Fibroblast of mammary gland (primary cell): ENCODE measurements around the gene CRADD.

ENCODE experiments used
- DNase-seq: peaks from one replicate; pipeline ENCODE4 v3.0.0-alpha.2; 2010; ENCODE audit warnings: low read depth
- H3K4me3 ChIP-seq: 2 replicates; pipeline ENCODE4 v1.5.1; 2011; ENCODE audit warnings: low read depth, mild to moderate bottlenecking, low read length, moderate library complexity; ENCODE audit not compliant: control insufficient read depth
- CTCF ChIP-seq: conservative IDR thresholded peaks from 2 replicates; pipeline ENCODE4 v1.5.1; 2011; ENCODE audit warnings: low read depth, low read length, inconsistent platforms; ENCODE audit not compliant: control insufficient read depth, insufficient read depth

Gene CRADD

GRCh38 chr12:93743229-93743998 lies 66.2 kb downstream of the CRADD start:
- no peak for DNase-seq
- H3K4me3 ChIP-seq = no peak overlapping the region
- no peak for TF ChIP-seq CTCF

- H3K4me3 ChIP-seq = no peak overlapping the region
- DNase-seq = no peak
- TF ChIP-seq CTCF = no peak
Observed at GRCh38 chr12:93743999-93744689, 67.0 kb downstream of the CRADD start.

- DNase-seq = no peak
- no peak for TF ChIP-seq CTCF
- no peak overlapping the region for H3K4me3 ChIP-seq
Observed at GRCh38 chr12:93745286-93745685, 68.1 kb downstream of the CRADD start.

GRCh38 chr12:93746572-93747168 lies 69.5 kb downstream of the CRADD start:
- DNase-seq = peak; percentile 44
- no peak for TF ChIP-seq CTCF
- H3K4me3 ChIP-seq = no peak overlapping the region

- H3K4me3 ChIP-seq = no peak overlapping the region
- no peak for TF ChIP-seq CTCF
- DNase-seq = no peak
Observed at GRCh38 chr12:93748672-93749383, 71.7 kb downstream of the CRADD start.

GRCh38 chr12:93749515-93749914 lies 72.3 kb downstream of the CRADD start:
- no peak for TF ChIP-seq CTCF
- no peak for DNase-seq
- no peak overlapping the region for H3K4me3 ChIP-seq
